K562 (cell line): Measurements from ENCODE around the gene IQCK. TPM values are rescaled to one million over a fixed set of nuclear protein-coding genes. Genes with fewer than 3 reads are reported as not detected.

Source experiments
- CXXC5 ChIP-seq: fragments of 250-450 bp; sonication (Bioruptor Pico); IDR thresholded peaks from 2 replicates; pipeline ENCODE4 v1.8.0; 2022; ENCODE audit warnings: inconsistent platforms, mild to moderate bottlenecking, moderate library complexity
- FOXP4 ChIP-seq: sonication (generic); formaldehyde crosslinking; IDR thresholded peaks from 2 replicates; pipeline ENCODE4 v1.8.0; 2022; ENCODE audit warnings: mild to moderate bottlenecking, missing genetic modification reagents, borderline replicate concordance
- MAZ ChIP-seq, 2 experiments: fragments of 450-650 bp in 1 of 2; sonication (generic) in 1 of 2; formaldehyde crosslinking; IDR thresholded peaks in 1 of 2; conservative IDR thresholded peaks in 1 of 2; 2 replicates each; pipeline versions ENCODE4 v1.4.0 to v1.5.0; 2020; ENCODE audit warnings: mild to moderate bottlenecking in 1 of 2, missing genetic modification reagents in 1 of 2
- POLR2G ChIP-seq: fragments of 200-400 bp; formaldehyde crosslinking; IDR thresholded peaks from 2 replicates; pipeline ENCODE4 v1.6.1; 2017; ENCODE audit warnings: low read depth, mild to moderate bottlenecking, antibody characterized with exemption, low read length, moderate library complexity
- U2AF2 ChIP-seq: fragments of 200-400 bp; formaldehyde crosslinking; optimal IDR thresholded peaks from 2 replicates; pipeline ENCODE3; 2017; ENCODE audit warnings: low read depth, mild to moderate bottlenecking, low read length
- ZNF778 ChIP-seq: fragments of 450-650 bp; formaldehyde crosslinking; IDR thresholded peaks from 2 replicates; pipeline ENCODE4 v1.4.0; 2020; ENCODE audit warnings: mild to moderate bottlenecking, moderate library complexity
- polyA plus RNA-seq, 8 experiments: library from polyadenylated mRNA; depleted of rRNA in 4 of 8; stranded (reverse) in 5 of 8; unstranded in 3 of 8; fragments of >200 nt; fragmentation: Nextera tagmentation in 2 of 8; fragmentation: Illumina TruSeq in 1 of 8; extraction: Ambion mirVana in 2 of 8; extraction: Trizol in 1 of 8; gene quantifications; 2 replicates each; pipeline versions ENCODE4 v1.2.1 to v1.2.3, GENCODE V29; 2011 to 2014; ENCODE audit warnings: inconsistent platforms in 1 of 8, missing spikeins in 1 of 8
- total RNA-seq, 7 experiments: library from RNA; depleted of rRNA in 6 of 7; stranded (reverse); fragments of >200 nt in 6 of 7; fragmentation: Illumina TruSeq in 2 of 7; extraction: Trizol in 2 of 7; gene quantifications; 2 replicates each; pipeline versions ENCODE4 v1.2.1 to v1.2.3, GENCODE V29; 2011 to 2021; ENCODE audit warnings: low replicate concordance in 1 of 7

Gene IQCK
- total and polyA plus RNA-seq, 9 of the 15 experiments (the other 6 are each of a cell fraction or from before 2014, with no cell fraction given) = 5.2 to 12.2 (median 7.3) TPM

GRCh38 chr16:19884611-19885450 lies 166.8 kb downstream of the IQCK start, which contains the start of gene GPRC5B (continued):
- TF ChIP-seq FOXP4 (CRISPR knock-in tag) (no peak), POLR2G (peak; percentile 58), U2AF2 (no peak), MAZ (CRISPR knock-in tag; conservative IDR thresholded peaks at IDR 0.05 in 1 of 2, IDR thresholded peaks at IDR 0.05 in 1 of 2) (0 out of 4 replicates have a peak, but pooled peaks of 1 of the 2 experiments have one; percentile 42), ZNF778 (no peak), CXXC5 (CRISPR knock-in tag) (peak; percentile 44; the same call in 1 of the 2 replicates)
